Heart left ventricle (tissue), 16 donors: ENCODE measurements around the gene NFIA. TPM values are rescaled to one million over a fixed set of nuclear protein-coding genes. Genes with fewer than 3 reads are reported as not detected.

Experiments used
- ATAC-seq, 4 donors: fragments of 200-7000 bp; cut with Tn5 transposase; one replicate each; pipeline ENCODE4 v1.9.1; 2020 to 2022; ENCODE audit warnings: moderate library complexity in 4 of 4, mild to moderate bottlenecking in 3 of 4, moderate number of reproducible peaks in 1 of 4
- DNase-seq, 5 donors: peaks; one replicate each; pipeline ENCODE4 v3.0.0-alpha.2; 2020
- H3K27ac ChIP-seq, 12 donors: fragments of 200-600 bp; sonication (generic) in 4 of 12; one replicate each; pipeline versions ENCODE4 v1.5.0 to v1.8.0; 2016 to 2022; ENCODE audit warnings: mild to moderate bottlenecking in 2 of 12
- H3K27me3 ChIP-seq, 9 donors: fragments of 200-600 bp; sonication (generic) in 2 of 9; one replicate each; pipeline versions ENCODE4 v1.5.1 to v1.8.0; 2016 to 2022; ENCODE audit warnings: mild to moderate bottlenecking in 3 of 9
- H3K36me3 ChIP-seq, 9 donors: fragments of 200-600 bp; sonication (generic) in 2 of 9; one replicate each; pipeline versions ENCODE4 v1.5.0 to v1.8.0; 2018 to 2022; ENCODE audit warnings: mild to moderate bottlenecking in 2 of 9
- H3K4me1 ChIP-seq, 12 donors: fragments of 200-600 bp; sonication (generic) in 4 of 12; one replicate each; pipeline versions ENCODE4 v1.5.0 to v1.8.0; 2016 to 2022; ENCODE audit warnings: mild to moderate bottlenecking in 3 of 12
- H3K4me3 ChIP-seq, 12 donors: fragments of 200-600 bp; sonication (generic) in 4 of 12; one replicate each; pipeline versions ENCODE4 v1.5.0 to v1.8.0; 2017 to 2022; ENCODE audit warnings: mild to moderate bottlenecking in 9 of 12, moderate library complexity in 4 of 12
- H3K9me3 ChIP-seq, 12 donors: fragments of 200-600 bp; sonication (generic) in 4 of 12; one replicate each; pipeline versions ENCODE4 v1.5.0 to v1.8.0; 2016 to 2022; ENCODE audit warnings: mild to moderate bottlenecking in 1 of 12
- POLR2A ChIP-seq, 2 donors: fragments of 450-650 bp; IDR thresholded peaks; one replicate each; pipeline ENCODE4 v1.6.1; 2017; ENCODE audit warnings: antibody characterized with exemption in 2 of 2, mild to moderate bottlenecking in 2 of 2, moderate library complexity in 2 of 2
- WGBS, 4 donors: extraction: QIAGEN DNeasy Blood & Tissue Kit in 2 of 4; methylation state at CpG; one replicate each; pipeline versions ENCODE4 v1.1.5 to v1.1.7; 2013 to 2018; 5-methylcytosine and 5-hydroxymethylcytosine counted together
- intact Hi-C, 10 donors: fragments of 100-400 bp; cut with DNase I; formaldehyde crosslinking; loops; one replicate each; pipeline versions ENCODE4 v1.11.1 to v1.14.2; 2022
- polyA plus RNA-seq, 2 donors: library from polyadenylated mRNA; stranded (reverse); fragments of 200-250 nt; gene quantifications; one replicate each; pipeline ENCODE4 v1.2.3, GENCODE V29; 2013
- total RNA-seq, 9 donors: library from RNA; depleted of rRNA in 2 of 9; stranded (reverse); fragments of >200 nt in 2 of 9; fragmentation: NEBNext Ultra II Directional in 3 of 9; extraction: Animal tissue kit (Norgen Biotek cat#: 25700) in 3 of 9; gene quantifications; one replicate each; pipeline versions ENCODE4 v1.1.0 to v1.2.4, GENCODE V29; 2016 to 2023
- TF ChIP-seq, protein P1 (sequence below), 12 donors: fragments of 200-600 bp; sonication (generic) in 4 of 12; IDR thresholded peaks; one replicate each; pipeline versions ENCODE4 v1.5.0 to v1.8.0; 2018 to 2022; ENCODE audit warnings: antibody characterized with exemption in 12 of 12, mild to moderate bottlenecking in 5 of 12
- donor health status: ischemic (EF 13 %, LVEDD 7.1; RV severe dilation, severe dysfunction).
- donor health status: healthy with polysubstance abuse.
- donor health status: DM: no; HTN: yes; CAD: no.
- donor health status: DM: no; HTN: no; CAD: no.
- donor health status: ischemic (EF 25% LVEDD 6.9; RV normal size, moderate dysfunction).
- donor health status: ischemic (EF 25% LVEDD 5.7; RV mildly dilated, moderate dysfunction).
- donor health status: healthy.
- donor health status: DM: yes; HTN: yes; CAD: no.
- donor health status: ischemic (EF 35%, LVEDD 5.7; RV mildly dilated, moderate dysfunction).
- donor health status: nonischemic (EF 11% LVEDD 7.7; RV severe dilation, severe dysfunction).
- donor health status: DM: yes; HTN: yes; CAD: no.
- donor health status: PGD.
- donor health status: ischemic (EF 29% LVEDD 5.4; RV normal size, mild dysfunction).
- donor health status: nonischemic (EF 23%, LVEDD 6.1; RV moderate dilation, normal function).

Gene NFIA
- total and polyA plus RNA-seq, 11 donors, result 12.7 to 121 (median 96.5) TPM

DNA sequence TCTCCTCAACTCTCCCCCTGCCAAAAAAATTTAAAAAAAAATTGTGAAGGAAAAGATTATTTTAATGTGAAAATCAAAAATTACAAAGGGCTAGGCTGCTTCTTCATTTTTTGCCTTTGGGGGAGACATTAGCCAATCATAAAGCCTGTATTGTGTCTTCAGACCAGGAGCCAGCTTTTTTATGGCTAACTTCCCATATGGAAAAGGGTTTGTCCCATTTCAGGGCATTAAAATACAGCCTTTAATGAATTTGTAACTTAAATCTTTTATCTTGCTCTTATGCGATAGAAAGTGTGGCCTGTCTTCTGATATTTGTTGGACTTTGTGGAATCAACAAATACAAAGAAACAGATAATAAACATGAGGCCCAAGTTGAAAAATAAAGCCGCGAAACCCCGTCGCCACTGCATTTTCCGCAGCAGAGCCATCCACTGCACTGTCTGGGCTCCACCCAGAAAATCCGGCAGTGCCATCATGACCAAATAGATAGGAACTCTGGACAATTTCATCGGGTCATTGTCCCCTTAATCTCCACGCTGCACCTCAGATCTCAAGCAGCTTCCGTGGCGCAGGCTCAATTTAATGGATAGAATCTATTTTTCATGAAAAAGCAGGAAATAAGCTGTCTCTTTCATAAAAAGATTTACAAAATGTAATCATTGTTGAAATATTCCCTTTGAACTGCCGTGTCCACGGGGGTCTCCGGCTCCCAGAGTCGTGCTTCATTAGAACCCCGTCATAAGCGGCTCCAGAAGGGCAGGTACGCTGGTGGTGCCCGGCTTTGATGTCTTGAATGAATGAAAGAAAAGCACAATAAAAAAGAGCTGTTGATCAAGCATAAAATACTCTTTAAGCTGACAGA is 365.0 kb downstream of the NFIA start:
- no peak overlapping the region for H3K4me3 ChIP-seq
- no peak for DNase-seq
- H3K27ac ChIP-seq, result peak overlapping the region; percentile 30 to 88 (median 78)
- no peaks in the 10 kb centered on the region for H3K9me3 ChIP-seq
- no peaks in the 10 kb centered on the region for H3K36me3 ChIP-seq
- no peaks in the 10 kb centered on the region for H3K27me3 ChIP-seq
- 89 to 94% (median 93%) methylated on average over 19 of the region's 19 CpGs for WGBS, 4 donors
- TF ChIP-seq, protein P1, sequence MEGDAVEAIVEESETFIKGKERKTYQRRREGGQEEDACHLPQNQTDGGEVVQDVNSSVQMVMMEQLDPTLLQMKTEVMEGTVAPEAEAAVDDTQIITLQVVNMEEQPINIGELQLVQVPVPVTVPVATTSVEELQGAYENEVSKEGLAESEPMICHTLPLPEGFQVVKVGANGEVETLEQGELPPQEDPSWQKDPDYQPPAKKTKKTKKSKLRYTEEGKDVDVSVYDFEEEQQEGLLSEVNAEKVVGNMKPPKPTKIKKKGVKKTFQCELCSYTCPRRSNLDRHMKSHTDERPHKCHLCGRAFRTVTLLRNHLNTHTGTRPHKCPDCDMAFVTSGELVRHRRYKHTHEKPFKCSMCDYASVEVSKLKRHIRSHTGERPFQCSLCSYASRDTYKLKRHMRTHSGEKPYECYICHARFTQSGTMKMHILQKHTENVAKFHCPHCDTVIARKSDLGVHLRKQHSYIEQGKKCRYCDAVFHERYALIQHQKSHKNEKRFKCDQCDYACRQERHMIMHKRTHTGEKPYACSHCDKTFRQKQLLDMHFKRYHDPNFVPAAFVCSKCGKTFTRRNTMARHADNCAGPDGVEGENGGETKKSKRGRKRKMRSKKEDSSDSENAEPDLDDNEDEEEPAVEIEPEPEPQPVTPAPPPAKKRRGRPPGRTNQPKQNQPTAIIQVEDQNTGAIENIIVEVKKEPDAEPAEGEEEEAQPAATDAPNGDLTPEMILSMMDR (IDR thresholded peaks at IDR 0.05), result no peak
- TF ChIP-seq POLR2A (IDR thresholded peaks at IDR 0.05), result no peak
- peaks cover 15 to 100% (median 88%) of the 10 kb centered on the region in 12 donors for H3K4me1 ChIP-seq
- intact Hi-C loops, result no loop called here
- ATAC-seq, result no peak

DNA sequence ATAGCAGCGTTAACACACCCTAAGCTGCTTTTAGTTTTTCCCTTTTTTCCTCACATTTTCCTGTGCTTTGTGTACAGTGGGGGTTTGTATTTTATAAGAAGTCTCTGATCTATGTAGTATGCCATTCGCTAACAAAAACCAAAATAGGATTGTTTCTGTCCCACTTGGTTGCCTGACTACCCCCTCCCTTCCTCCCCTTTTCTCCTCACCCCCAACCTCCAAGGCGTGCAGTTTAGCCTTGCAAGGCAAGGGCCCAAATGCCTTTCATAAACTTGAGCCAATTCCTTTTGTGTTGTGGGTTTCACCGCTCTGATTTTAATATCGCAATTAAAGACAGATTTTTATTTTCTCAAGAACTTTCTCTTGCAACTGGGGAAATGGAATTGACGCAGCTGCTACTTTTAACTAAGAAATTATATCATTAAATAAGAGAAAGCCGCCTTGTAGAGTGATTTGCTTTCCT is 365.6 kb downstream of the NFIA start:
- Histone ChIP-seq H3K36me3 (no peaks in the 10 kb centered on the region), H3K4me3 (no peak overlapping the region), H3K4me1 (peaks cover 20 to 100% (median 91%) of the 10 kb centered on the region in 12 donors), H3K27me3 (no peaks in the 10 kb centered on the region), H3K27ac (peak overlapping the region; percentile 60 to 88 (median 78)), H3K9me3 (no peaks in the 10 kb centered on the region)
- TF ChIP-seq, protein P1 (IDR thresholded peaks at IDR 0.05), result no peak
- no peak for TF ChIP-seq POLR2A (IDR thresholded peaks at IDR 0.05)
- no peak for DNase-seq
- ATAC-seq, result no peak
- WGBS, 4 donors, result 83 to 94% (median 89%) methylated on average over 7 of the region's 7 CpGs
- intact Hi-C loops, result no loop called here

DNA sequence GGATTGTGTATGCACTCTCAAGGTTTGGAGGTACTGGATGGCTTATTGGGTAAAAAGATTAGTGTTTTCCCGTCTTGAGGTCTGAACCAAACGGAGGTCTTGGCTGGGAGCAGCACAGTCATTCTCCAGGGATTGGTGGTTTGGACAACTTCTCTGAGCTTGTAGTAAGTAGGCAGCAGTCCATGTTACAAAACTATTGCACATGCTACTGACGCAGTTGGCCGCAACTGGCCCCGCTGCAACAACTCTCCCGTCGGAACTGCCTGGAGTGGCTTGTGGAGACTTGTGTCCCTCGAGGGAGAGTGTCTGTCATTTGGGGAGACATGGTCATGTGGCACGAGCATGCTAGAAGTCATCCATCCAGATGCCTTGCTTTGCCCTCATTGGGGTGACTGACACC is 366.6 kb downstream of the NFIA start:
- Histone ChIP-seq H3K36me3 (no peaks in the 10 kb centered on the region), H3K27me3 (no peaks in the 10 kb centered on the region), H3K27ac (peak overlapping the region; percentile 60 to 90 (median 78)), H3K9me3 (no peaks in the 10 kb centered on the region), H3K4me1 (peaks cover 19 to 100% (median 92%) of the 10 kb centered on the region in 12 donors), H3K4me3 (no peak overlapping the region)
- no peak for TF ChIP-seq POLR2A (IDR thresholded peaks at IDR 0.05)
- TF ChIP-seq, protein P1 (IDR thresholded peaks at IDR 0.05), result no peak
- ATAC-seq, result peak; percentile 43 to 65 (median 58)
- intact Hi-C loops, result no loop called here
- WGBS, 4 donors, result 43 to 68% (median 53%) methylated on average over 9 of the region's 9 CpGs
- DNase-seq, result peak; percentile 80 to 89 (median 81)

DNA sequence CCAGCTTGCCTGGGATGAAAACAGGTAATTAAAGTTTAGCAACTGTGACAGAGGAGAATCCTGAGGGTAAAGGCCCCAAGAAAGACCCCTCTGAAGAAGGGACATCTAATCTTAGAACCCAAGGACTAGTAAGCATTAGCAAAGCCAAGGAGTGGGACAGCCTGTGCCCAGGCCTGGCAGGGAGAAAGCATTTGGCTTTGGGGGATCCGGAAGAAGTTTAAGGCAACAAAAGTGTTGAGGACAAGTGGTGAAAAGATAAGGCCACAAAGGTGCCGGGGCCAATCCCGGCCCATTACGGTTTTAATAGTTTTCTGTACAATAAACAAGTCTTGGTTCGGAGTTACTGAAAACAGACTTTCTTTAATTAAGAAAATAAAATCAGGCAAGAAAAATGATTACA is 367.0 kb downstream of the NFIA start:
- 53 to 69% (median 62%) methylated on average over 5 of the region's 5 CpGs for WGBS, 4 donors
- intact Hi-C loops, result no loop called here
- H3K9me3 ChIP-seq, result no peaks in the 10 kb centered on the region
- no peak overlapping the region for H3K4me3 ChIP-seq
- no peaks in the 10 kb centered on the region for H3K27me3 ChIP-seq
- peak overlapping the region; percentile 60 to 90 (median 78) for H3K27ac ChIP-seq
- TF ChIP-seq POLR2A (IDR thresholded peaks at IDR 0.05), result no peak
- TF ChIP-seq, protein P1 (IDR thresholded peaks at IDR 0.05), result no peak
- no peaks in the 10 kb centered on the region for H3K36me3 ChIP-seq
- H3K4me1 ChIP-seq, result peaks cover 17 to 100% (median 92%) of the 10 kb centered on the region in 12 donors
- no peak for DNase-seq
- no peak for ATAC-seq
